Measurements from ENCODE around the gene HOXD1.

DNA sequence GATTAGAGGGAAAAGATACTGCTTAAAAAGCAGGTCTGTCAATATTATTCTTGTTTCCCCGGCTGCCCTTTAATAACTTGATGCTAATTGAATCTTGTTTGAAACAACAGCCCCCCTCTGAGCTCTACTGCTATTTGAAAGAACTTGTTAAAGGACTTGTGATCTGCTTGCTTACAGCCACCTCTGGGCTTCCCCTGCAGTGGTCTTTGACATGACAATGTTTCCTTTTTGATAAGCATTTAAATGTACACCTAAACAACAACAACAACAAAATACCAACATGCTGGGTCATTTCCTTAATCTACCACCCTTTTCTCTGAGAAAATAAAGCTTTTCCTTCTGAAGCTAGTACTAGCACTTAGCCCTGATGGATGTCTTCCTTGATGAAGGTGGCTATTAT, 3.9 kb downstream of the HOXD1 start:
- TF ChIP-seq POLR2A (IDR thresholded peaks at IDR 0.05) (no peak), POLR2AphosphoS5 (IDR thresholded peaks at IDR 0.05) (no peak)
- TF ChIP-seq, protein P1, sequence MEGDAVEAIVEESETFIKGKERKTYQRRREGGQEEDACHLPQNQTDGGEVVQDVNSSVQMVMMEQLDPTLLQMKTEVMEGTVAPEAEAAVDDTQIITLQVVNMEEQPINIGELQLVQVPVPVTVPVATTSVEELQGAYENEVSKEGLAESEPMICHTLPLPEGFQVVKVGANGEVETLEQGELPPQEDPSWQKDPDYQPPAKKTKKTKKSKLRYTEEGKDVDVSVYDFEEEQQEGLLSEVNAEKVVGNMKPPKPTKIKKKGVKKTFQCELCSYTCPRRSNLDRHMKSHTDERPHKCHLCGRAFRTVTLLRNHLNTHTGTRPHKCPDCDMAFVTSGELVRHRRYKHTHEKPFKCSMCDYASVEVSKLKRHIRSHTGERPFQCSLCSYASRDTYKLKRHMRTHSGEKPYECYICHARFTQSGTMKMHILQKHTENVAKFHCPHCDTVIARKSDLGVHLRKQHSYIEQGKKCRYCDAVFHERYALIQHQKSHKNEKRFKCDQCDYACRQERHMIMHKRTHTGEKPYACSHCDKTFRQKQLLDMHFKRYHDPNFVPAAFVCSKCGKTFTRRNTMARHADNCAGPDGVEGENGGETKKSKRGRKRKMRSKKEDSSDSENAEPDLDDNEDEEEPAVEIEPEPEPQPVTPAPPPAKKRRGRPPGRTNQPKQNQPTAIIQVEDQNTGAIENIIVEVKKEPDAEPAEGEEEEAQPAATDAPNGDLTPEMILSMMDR (IDR thresholded peaks at IDR 0.05), result no peak

All from prostate gland (tissue), 2 donors.